ENCODE results near the gene LRP1B.

The LRP1B gene

DNA sequence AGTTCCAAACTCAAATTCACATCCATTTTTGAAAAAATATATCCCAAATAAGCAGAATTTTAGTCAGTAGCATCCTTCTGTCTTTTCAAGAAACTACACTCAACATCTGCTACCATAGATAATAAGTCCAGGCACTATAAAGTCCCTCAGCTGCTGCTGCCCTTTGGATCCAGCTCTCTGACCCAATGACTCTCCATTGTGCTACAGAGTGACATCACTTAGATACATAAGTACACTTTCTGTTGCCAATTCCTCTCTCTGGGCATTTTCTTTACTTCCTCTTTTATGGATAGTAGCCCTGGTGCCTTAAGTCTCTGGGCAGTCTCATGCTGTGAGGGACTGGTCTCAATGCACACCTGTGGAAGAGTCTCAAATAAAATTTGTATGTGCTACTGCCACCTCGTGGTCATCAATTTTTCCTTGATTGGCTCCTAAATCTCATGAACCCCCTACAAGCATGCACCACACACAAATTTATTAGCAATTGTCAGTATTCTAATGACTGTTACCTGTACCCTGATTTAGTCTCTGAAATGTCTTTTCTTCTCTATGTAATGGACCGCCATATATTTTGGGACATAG is 219.2 kb downstream of the LRP1B start:
- peak; percentile 66 for DNase-seq
- Histone ChIP-seq H4K20me1 (ENCODE audit: insufficient read depth, low read length) (no peaks in the 10 kb centered on the region), H2AFZ (ENCODE audit: low read length) (no peak overlapping the region), H3F3A (ENCODE audit: insufficient read depth, low read length) (no peaks in the 10 kb centered on the region), H3K36me3 (replicated peaks; ENCODE audit: insufficient read depth, low read length) (no peaks in the 10 kb centered on the region), H3K27ac (ENCODE audit: low read length) (no peak overlapping the region), H3K9me2 (replicated peaks; ENCODE audit: insufficient read depth, low read length) (no peaks in the 10 kb centered on the region), H3K9me3 (replicated peaks; ENCODE audit: insufficient read depth, low read length) (no peaks in the 10 kb centered on the region), H3K4me2 (ENCODE audit: low read depth, low read length) (no peak overlapping the region), H3K4me1 (ENCODE audit: low read length) (no peaks in the 10 kb centered on the region), H3K27me3 (replicated peaks; ENCODE audit: insufficient read depth, low read length) (no peaks in the 10 kb centered on the region), H3K9ac (ENCODE audit: low read length) (no peak overlapping the region), H3K4me3 (ENCODE audit: low read length) (no peak overlapping the region), H3K79me2 (ENCODE audit: low read length) (no peaks in the 10 kb centered on the region)
- TF ChIP-seq CTCF (IDR thresholded peaks at IDR 0.05; ENCODE audit: low read length), result peak; percentile 55
- no peak for TF ChIP-seq EZH2 (optimal IDR thresholded peaks at IDR 0.05; ENCODE audit: low read depth, low read length)
- no peak for TF ChIP-seq EZH2phosphoT487 (IDR thresholded peaks at IDR 0.05; ENCODE audit: low read length)

- H3K4me3 ChIP-seq (ENCODE audit: low read length), result no peak overlapping the region
- H3K79me2 ChIP-seq (ENCODE audit: low read length), result no peaks in the 10 kb centered on the region
- no peak overlapping the region for H2AFZ ChIP-seq (ENCODE audit: low read length)
- no peak for TF ChIP-seq EZH2 (optimal IDR thresholded peaks at IDR 0.05; ENCODE audit: low read depth, low read length)
- TF ChIP-seq EZH2phosphoT487 (IDR thresholded peaks at IDR 0.05; ENCODE audit: low read length), result no peak
- no peak for TF ChIP-seq CTCF (IDR thresholded peaks at IDR 0.05; ENCODE audit: low read length)
- H3F3A ChIP-seq (ENCODE audit: insufficient read depth, low read length), result no peaks in the 10 kb centered on the region
- H3K36me3 ChIP-seq (replicated peaks; ENCODE audit: insufficient read depth, low read length), result no peaks in the 10 kb centered on the region
- H3K27me3 ChIP-seq (replicated peaks; ENCODE audit: insufficient read depth, low read length), result no peaks in the 10 kb centered on the region
- DNase-seq, result no peak
- H4K20me1 ChIP-seq (ENCODE audit: insufficient read depth, low read length), result no peaks in the 10 kb centered on the region
- no peak overlapping the region for H3K4me2 ChIP-seq (ENCODE audit: low read depth, low read length)
- H3K9me3 ChIP-seq (replicated peaks; ENCODE audit: insufficient read depth, low read length), result no peaks in the 10 kb centered on the region
- no peak overlapping the region for H3K9ac ChIP-seq (ENCODE audit: low read length)
- H3K4me1 ChIP-seq (ENCODE audit: low read length), result no peaks in the 10 kb centered on the region
- no peak overlapping the region for H3K27ac ChIP-seq (ENCODE audit: low read length)
- H3K9me2 ChIP-seq (replicated peaks; ENCODE audit: insufficient read depth, low read length), result no peaks in the 10 kb centered on the region
These were observed 224.1 kb downstream of the LRP1B start for GRCh38 chr2:141906678-141907077.

GRCh38 chr2:141900826-141901225 is 230.0 kb downstream of the LRP1B start:
- no peak overlapping the region for H2AFZ ChIP-seq (ENCODE audit: low read length)
- no peaks in the 10 kb centered on the region for H3K4me1 ChIP-seq (ENCODE audit: low read length)
- H3K4me3 ChIP-seq (ENCODE audit: low read length), result no peak overlapping the region
- H3K4me2 ChIP-seq (ENCODE audit: low read depth, low read length), result no peak overlapping the region
- H4K20me1 ChIP-seq (ENCODE audit: insufficient read depth, low read length), result no peaks in the 10 kb centered on the region
- no peak overlapping the region for H3K27ac ChIP-seq (ENCODE audit: low read length)
- H3K79me2 ChIP-seq (ENCODE audit: low read length), result no peaks in the 10 kb centered on the region
- no peaks in the 10 kb centered on the region for H3K27me3 ChIP-seq (replicated peaks; ENCODE audit: insufficient read depth, low read length)
- no peak for TF ChIP-seq CTCF (IDR thresholded peaks at IDR 0.05; ENCODE audit: low read length)
- TF ChIP-seq EZH2 (optimal IDR thresholded peaks at IDR 0.05; ENCODE audit: low read depth, low read length), result no peak
- no peak for TF ChIP-seq EZH2phosphoT487 (IDR thresholded peaks at IDR 0.05; ENCODE audit: low read length)
- no peaks in the 10 kb centered on the region for H3K36me3 ChIP-seq (replicated peaks; ENCODE audit: insufficient read depth, low read length)
- H3K9me2 ChIP-seq (replicated peaks; ENCODE audit: insufficient read depth, low read length), result no peaks in the 10 kb centered on the region
- H3K9ac ChIP-seq (ENCODE audit: low read length), result no peak overlapping the region
- no peaks in the 10 kb centered on the region for H3F3A ChIP-seq (ENCODE audit: insufficient read depth, low read length)
- no peak for DNase-seq
- no peaks in the 10 kb centered on the region for H3K9me3 ChIP-seq (replicated peaks; ENCODE audit: insufficient read depth, low read length)
